Left forelimb (tissue), 1 donor: Measurements from ENCODE around the gene GLCE.
"Not testable (repeated sequence)": the region's sequence is repeated elsewhere in the genome, so short reads cannot be mapped to it uniquely, and the experiment has no call there.

Source experiments
- DNase-seq: peaks from one replicate; pipeline ENCODE4 v3.0.0-alpha.2; 2018; ENCODE audit warnings: low spot score

Gene GLCE

DNA sequence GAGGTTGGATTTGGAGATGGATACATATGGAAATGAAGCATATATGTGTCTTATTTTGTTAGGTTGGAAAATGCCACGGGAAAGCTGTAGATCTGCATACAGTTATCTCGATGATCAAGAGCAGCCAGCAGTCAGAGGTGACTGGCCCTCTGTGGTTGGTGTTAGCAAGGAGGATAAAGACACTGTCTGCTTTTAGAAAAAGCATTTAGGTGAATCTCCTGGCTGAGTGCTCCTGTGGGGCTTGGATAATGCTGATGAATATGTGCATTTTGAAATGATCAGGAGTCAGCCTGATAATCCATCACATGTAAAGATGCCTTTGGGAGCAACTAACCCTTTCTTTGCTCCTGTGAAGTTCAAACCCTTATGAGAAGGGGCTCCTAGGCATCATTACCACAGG, 24.9 kb upstream of the GLCE start:
- no peak for DNase-seq

DNA sequence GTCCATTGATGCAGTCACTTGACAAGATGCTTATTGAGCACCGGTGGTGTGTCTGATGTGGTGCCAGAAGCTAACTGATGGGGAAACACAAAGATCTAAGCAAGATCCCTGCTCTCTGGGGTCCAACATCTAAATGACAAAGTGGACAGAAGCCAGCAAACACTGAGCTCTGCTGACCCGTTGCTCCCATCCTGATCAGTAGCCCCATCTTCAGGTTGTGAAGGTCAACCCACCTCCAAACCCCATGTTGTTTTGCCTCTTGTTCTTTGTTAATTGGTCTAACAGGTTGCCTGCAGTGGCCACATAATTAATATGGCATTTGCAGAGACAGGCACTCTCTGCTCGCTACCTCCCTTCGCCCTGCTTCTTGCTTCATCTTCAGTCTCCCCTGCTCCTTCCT, 21.5 kb upstream of the GLCE start:
- DNase-seq = peak; percentile 11

DNA sequence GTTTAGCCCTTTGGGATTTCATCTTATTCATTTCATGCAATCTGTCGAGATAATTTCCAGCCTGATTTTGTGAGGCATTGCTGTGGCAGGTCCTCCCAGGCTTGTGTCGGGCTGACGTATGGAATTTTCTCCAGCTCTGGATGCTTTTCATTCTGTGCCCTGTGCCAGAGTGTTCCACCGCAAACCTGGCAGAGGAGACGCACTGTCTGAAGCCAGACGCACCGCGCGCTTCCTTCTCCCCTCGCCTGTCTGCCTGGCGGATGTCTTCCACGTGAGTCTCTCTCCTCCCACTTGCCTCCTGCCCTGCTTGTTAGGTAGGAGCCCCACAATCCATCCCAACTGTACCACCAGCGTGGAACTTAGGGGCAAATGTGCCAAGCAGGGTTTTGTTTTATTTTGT, 20.1 kb upstream of the GLCE start:
- DNase-seq = peak; percentile 41

DNA sequence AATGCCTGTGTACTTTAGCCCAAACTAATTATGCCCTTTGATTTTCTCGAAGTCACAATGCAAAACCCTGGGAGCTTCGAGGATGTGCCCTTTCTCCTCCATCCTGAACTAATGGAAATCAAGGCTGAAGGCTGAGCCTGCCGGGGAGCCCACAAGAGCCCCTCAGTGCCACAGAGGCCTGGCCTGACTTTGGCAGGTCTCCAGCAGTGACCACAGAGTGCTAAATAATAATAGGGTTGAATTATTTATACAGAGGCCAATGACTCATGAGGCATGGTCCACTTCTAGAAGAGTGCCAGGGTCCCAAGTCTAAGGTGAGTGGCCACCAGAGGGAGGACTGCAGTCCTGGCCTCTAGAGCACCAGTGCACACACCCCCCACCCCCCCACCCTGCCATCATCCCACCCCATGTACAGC, 19.1 kb upstream of the GLCE start:
- peak; percentile 38 for DNase-seq

DNA sequence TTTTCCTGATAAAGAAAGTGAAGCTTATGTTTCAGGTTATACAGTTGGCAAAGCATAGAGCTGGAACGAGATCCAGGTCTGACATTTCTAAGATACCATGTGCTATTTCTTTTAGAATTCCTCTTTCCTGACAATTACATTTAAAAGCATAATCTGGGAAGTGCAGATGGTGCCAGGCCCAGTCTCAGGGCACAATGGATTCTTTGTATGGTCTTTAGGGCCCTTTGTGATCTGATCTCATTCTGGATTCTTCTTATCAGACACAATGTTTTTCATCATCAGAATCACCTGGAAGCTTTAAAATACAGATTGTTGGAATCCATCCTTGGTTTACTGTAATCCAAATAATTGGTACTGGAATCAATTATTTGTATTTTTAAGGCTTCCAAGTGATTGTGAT, 18.6 kb upstream of the GLCE start:
- no peak for DNase-seq

DNA sequence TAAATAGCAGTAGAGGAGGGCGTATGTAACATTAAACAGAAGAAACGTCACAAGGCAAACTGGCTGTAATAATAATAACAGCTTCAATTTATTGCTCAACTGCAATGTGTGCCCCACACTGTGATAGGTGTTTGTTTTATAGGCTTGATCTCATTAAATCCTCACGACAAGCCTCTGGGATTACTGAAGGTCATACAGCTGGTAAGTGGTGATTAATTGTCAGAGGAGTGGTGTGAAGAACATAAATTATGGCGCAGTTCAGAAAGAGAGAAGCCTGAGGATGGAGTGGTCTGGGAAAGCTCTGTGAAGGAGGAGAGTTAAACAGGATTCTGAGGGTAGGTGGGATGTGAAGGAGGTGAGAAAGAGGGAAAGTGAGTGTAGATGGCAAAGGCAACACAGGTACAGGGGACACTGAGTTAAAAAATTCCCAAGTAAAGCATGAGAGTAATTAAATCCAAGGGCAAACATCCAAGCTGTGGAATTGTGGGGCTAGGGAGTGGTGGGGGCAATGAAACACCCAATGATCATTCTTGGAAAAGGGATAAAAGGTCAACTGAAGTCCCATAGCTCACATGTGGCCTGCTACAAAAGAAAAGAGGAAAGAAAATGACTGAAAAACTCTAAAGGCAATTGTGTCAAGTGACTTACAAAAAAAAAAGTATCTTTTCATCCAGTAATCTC, 16.5 kb upstream of the GLCE start:
- DNase-seq = peak; percentile 5

DNA sequence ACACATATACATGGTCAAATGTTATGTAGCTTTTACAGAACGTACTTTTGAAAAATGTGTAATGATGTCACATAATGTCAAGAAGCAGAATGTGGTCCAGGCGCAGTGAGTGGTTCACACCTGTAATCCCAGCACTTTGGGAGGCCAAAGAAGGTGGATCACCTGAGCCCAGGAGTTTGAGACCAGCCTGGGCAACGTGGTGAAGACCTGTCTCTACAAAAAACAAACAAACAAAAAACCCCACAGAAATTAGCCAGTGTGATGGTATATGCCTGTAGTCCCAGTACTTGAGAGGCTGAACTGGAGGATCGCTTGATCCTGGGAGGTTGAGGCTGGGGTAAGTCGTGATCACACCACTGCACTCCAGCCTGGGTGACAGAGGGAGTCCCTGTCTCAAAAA, 15.9 kb upstream of the GLCE start:
- peak; percentile 17 for DNase-seq

DNA sequence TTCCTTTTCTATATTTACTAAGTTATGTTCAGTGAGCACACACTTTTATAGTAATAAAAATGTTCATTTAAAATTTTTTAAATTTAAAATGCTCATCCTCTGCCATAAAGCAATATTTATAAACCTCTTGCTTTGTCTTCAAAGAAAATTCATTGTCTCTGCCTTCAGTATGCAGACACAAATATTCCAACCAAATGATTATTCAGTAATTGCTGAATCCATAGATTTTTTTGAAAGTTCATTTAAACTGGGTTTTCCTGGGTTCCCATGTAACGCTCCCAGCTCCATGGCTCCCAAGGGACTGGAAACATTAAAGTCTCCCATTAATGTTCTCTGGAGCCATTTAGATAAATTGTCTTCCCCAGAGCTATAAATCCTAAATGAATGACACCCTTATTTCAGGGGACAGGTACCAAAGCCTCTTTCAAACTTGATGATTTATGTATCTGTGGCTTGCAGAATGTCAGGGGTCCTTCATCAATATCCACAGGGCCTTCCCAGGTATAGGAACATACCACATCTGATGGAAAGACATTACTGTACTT, 15.2 kb upstream of the GLCE start:
- DNase-seq = peak; percentile 15

DNA sequence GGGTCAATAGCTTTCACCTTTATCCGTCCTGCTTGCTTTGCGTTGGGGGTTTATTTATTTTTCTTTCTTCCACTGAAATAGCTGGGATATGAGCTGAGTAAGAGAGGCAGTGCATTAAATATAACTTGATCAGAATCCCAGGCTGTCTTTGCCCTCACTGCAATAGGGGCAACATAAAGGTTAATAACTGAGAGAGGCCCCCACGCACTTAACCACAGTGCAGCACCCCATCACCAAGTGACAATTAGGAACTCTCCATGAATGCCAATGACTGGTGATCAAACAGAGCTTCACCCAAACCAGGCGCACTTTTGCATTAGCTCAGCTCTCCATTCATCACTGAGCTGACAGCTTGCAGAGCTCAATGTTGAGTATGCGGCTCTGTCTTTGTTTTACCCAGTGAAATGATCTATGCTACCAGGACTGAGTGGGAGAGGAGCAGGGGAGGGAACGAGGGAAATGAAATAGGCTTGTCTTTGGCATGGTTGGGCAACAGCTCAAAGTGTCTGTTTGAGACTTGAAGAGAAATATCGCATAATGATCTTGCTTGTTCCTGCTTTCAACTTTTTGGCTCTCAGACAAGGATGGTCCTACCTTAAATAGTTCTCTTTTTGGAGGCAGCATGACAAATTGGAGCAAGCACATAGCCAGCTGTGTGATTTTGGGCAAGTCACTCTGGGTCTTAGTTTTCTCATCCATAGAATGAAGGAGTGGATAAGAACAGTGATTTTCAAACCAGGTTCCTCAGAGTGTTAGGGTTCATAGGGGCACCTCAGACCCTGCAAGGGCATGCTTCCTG, 14.5 kb upstream of the GLCE start:
- DNase-seq = peak; percentile 14

DNA sequence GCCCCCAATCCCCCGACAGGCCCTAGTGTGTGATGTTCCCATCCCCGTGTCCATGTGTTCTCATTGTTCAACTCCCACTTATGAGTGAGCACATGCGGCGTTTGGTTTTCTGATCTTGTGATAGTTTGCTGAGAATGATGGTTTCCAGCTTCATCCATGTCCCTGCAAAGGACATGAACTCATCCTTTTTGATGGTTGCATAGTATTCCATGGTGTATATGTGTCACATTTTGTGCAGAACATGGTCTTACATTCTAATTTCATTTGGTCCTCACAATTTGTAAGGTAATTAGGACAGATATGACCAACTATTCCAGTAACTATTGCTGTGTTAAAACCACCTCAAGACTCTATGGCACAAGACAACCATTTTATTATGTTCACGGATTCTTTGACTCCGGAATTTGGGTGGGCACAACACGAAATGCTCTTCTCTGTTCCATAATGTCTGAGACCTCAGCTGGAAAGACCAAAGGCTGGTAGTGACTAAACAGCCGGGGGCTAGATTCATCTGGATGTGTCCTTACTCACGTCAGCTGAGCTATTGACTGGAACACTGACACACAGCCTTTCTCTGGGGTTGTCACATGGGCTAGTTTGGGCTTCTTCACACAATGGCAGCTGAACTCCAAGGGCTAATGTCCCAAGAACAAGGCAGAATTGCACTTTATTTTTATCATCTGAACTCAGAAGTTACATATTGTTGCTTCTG, 13.6 kb upstream of the GLCE start:
- DNase-seq = no peak

DNA sequence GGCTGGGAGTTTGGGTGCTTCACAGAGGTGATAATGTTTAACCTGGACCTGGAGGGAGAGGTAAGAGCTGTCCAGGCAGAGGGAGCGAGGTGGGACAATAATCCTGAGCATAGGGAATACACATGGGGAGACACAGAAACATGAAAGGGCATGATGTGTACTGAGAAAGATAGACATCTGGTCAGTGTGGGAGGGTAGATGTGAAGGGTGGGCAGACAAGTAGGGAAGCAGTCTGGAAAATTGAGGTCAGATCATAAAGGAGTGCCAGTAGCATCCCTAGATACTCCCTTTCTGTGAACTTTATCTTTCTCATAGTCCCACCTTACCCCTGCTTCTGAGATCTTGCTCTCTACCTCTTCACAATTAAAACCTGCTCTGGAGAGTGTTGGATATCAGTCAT, 12.0 kb upstream of the GLCE start:
- DNase-seq = no peak

DNA sequence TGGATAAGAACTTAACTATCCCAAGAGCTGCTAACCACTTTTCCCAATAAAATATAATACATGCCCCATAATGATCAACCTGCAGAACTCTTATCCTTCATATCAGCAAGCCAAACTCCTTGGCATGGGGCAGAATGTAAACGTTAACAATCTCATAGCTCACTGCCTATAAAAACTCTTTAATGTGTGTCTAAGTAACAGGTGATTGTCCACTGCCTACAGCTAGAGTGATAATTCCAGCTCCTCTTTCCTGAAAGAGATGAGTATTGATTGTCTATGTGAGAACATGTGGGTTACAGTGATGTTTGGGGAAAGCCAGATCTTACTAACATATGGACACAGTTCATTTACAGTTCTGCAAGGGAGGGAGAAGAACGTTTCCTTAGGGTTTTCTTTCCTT, 11.3 kb upstream of the GLCE start:
- no peak for DNase-seq

DNA sequence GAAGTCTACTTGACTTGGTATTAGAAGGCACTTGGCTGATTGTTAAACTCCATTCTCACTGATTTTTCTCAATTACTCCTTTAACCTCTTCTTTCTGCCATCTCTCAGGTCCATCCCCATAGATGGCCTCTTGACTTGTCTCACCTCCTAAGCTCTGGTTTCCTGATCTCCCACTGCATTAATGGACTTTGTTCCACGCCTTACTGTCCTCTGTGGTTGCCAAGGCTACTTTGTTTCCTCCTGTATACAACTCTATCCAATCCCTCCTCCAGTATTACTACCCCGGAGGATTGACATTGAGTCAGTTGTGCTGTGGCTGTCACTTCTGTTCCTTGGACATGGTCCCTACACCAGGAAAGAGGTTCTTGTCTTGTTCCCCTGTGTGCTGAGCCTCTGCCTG, 10.6 kb upstream of the GLCE start:
- no peak for DNase-seq

DNA sequence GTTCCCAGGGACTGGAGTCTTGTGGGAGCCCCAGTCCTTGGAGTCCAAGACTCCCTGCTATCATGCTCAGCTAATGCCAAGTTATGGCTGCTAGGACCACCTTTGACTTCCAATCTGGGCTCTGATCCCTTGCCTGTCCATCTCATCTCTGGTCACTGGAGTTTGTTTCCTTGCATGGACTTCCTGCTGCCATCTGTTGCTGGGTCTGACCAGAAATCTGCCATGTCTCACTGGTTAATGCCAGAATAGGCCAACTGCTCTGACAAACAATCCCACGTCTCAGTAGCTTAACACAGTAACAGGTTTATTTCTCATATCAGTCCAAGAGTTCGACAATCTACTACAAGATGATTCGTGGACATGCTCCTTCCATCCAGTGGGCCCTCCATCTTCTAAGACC, 10.1 kb upstream of the GLCE start:
- DNase-seq = no peak

DNA sequence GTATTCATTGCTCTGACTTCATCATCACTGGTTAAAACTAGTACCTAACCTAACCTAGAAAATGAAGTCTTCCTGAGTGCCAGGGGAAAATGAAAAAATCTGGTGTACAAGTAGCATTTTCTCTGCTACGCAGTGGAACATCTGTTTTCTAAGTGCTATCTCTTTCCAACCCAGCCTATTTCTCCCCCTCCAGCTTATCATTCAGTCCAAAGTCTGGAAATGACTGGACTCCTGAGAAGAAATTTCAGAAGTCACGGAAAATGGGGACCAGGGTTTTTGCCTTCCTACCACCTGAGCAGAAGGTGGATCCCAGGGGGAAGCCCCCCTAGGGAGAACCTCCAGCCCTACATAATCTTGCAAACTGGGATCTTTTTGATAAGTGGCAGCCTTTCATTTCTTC, 9.6 kb upstream of the GLCE start:
- no peak for DNase-seq

DNA sequence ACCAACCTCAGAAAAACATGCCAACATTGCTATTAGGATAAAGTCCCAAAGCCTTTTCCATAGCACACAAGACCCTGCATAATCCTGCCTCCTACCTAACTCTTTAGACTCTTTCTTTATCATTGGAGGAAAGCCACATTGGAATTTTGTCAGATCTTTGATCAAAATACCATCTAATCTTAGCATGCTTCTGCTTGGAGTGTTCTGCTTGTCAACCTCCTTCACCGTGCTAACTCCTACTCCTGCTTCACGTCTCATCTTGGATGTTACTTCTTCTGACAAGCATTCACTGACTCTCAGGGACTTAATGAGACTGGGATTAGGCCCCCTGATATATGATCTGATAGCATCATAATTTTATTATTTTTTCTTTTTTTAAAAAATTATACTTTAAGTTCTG, 7.4 kb upstream of the GLCE start:
- no peak for DNase-seq

DNA sequence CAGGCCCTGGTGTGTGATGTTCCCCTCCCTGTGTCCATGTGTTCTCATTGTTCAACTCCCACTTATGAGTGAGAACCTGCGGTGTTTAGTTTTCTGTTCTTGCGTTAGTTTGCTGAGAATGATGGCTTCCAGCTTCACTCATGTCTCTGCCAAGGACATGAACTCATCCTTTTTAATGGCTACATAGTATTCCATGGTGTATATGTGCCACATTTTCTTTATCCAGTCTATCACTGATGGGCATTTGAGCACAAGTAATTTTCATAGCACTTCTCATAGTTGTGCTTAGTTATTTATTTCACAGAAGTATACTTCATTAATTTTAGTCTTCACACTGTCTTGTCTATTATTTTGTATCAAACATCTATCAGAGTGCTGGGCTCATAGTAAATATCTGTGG, 6.8 kb upstream of the GLCE start:
- not testable (repeated sequence) for DNase-seq

DNA sequence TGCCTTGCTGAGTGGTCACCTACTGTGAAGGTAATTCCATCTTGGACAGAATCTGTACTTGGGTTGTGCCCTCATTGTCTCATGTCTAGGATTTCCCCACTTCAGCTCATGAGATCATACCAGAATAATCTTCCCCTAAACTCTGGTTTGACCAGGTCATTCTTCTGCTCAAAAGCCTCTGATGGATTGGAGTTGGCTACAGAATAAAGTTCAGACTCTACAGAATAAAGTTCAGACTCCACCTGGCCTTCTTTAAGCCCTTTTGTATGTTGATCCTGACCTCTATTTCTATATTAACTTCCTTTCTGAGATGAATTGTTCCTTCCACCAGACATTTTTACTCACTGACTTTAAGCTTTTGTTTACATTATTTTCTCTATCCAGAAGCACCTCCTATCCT, 6.4 kb upstream of the GLCE start:
- no peak for DNase-seq

DNA sequence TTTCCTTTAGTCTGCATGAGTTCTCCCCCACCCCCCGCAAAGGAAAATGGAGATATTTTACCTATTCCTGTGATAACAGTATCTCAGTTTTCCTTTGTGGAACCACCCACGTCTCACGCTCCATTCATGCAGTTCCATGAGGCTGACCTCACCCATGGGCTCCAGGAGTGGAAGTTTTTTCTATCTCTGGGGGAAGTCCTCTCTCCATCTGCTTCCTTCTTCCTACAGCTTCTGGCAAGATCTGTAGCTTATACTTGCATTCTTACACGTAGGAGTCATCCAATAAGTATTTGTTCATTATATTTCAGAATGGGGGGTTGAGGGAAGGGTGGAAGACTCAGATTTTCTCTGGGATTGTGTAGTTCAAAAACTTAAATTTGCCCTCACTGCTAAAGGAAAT, 5.8 kb upstream of the GLCE start:
- no peak for DNase-seq

DNA sequence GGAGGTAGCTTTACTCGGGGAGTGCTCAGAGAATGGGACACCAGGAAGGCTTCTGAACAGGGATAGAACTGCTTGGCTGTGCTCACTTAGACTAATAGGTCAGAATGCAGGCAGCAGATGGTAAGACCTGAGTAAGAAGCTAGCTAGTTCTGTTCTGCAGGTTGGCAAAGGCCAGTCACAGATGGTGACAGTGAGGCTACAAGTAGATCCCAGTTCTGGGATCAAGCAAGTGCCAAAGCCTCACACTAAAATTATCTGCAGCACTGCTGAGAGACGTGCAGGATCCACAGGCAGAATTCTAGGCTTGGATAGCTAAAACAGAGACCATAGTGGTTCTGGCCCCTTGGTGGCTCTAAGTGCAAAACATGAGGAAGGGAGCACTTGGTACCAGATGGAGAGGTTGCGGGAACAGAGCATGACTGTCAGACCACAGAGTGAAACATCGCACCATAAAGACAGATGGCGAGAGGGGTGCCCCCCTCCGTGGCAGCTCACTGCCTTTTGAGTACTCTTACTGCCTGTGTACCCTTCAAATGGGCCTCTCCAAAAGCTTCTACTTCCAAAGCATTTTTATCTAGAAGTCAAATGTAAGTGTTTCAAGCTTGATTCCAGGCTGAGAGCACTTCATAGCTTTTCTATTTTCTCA, 3.6 kb upstream of the GLCE start:
- no peak for DNase-seq

DNA sequence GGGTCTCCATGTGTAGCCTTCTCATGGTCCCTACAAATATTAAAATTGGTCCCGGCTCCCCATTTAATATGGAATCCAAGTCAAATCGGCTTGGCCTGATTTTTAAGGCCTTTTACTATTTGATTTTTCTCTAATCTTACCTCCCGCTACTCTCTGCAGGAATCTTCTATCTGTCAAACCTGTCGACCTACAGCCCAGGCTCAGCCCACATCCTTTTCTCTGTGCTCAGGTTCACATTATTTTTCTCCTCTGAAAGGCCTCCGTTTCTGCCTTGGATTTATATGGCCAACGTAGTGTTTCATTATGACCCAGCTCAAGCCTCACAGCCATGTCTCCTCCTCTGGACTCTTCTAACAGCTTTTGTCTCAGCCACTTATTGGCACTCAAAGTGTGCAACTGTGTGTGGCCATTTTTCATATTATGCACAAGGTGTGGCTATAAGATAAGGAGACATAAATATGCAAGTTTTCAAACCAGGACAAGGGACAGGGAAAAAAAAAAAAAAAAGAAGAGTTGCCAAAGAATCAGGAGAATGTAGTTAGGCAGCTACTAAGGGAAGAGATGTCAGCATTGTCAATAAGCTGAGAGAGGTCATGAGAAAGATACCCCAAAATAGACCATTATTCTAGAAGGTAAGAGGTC, 2.1 kb upstream of the GLCE start:
- no peak for DNase-seq

DNA sequence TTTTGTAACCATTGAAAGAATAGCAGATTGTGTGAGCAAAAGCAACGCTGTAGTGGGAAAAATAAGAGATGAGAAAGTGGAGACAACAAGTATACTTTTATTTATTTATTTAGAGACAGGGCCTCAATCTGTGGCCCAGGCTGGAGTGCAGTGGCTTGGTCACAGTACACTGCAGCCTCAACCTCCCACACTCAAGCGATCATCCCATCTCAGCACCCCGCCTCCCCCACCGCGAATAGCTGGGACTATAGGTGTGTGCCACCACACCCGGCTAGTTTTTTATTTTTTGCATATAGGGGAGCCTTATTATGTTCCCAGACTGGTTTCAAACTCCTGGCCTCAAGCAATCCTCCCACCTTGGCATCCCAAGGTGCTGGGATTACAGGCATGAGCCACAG, 1.6 kb upstream of the GLCE start:
- no peak for DNase-seq
